Fibroblast of lung (primary cell): Measurements from ENCODE around the gene CNKSR3. TPM values are rescaled to one million over a fixed set of nuclear protein-coding genes. Genes with fewer than 3 reads are reported as not detected.

Source experiments
- DNase-seq, 2 donors: peaks; one replicate each; pipeline versions ENCODE4 v3.0.0 to v3.0.0-alpha.2; 2010; ENCODE audit warnings: low read depth in 2 of 2
- H2AFZ ChIP-seq: 2 replicates; pipeline ENCODE4 v1.5.1; 2012; ENCODE audit warnings: low read length, control low read depth, inconsistent platforms
- H3K27ac ChIP-seq: 2 replicates; pipeline ENCODE4 v1.5.1; 2011; ENCODE audit warnings: low read length, control low read depth; ENCODE audit not compliant: insufficient read depth
- H3K27me3 ChIP-seq: 2 replicates; pipeline ENCODE4 v1.5.1; 2011; ENCODE audit warnings: mild to moderate bottlenecking, low read length; ENCODE audit not compliant: control insufficient read depth, insufficient read depth
- H3K36me3 ChIP-seq: 2 replicates; pipeline ENCODE4 v1.5.1; 2011; ENCODE audit warnings: low read length; ENCODE audit not compliant: control insufficient read depth, insufficient read depth
- H3K4me1 ChIP-seq: 2 replicates; pipeline ENCODE4 v1.5.1; 2011; ENCODE audit warnings: low read length; ENCODE audit not compliant: control insufficient read depth, insufficient read depth; ENCODE audit errors: extremely low read depth
- H3K4me2 ChIP-seq: 2 replicates; pipeline ENCODE4 v1.5.1; 2011; ENCODE audit warnings: low read length, control low read depth; ENCODE audit not compliant: insufficient read depth; ENCODE audit errors: extremely low read depth
- H3K4me3 ChIP-seq, 4 experiments: fragments of 200-600 bp in 1 of 4; sonication (generic) in 1 of 4; replicated peaks in 1 of 4; 2 replicates each; pipeline ENCODE4 v1.5.1; 2011 to 2016; ENCODE audit warnings: low read length in 4 of 4, low read depth in 3 of 4, mild to moderate bottlenecking in 3 of 4, control low read depth in 2 of 4, inconsistent platforms in 1 of 4, mixed read lengths in 1 of 4; ENCODE audit not compliant: insufficient read depth in 1 of 4; ENCODE audit errors: control extremely low read depth in 1 of 4
- H3K79me2 ChIP-seq: 2 replicates; pipeline ENCODE4 v1.5.1; 2012; ENCODE audit warnings: mild to moderate bottlenecking, low read length, inconsistent platforms; ENCODE audit not compliant: control insufficient read depth, insufficient read depth
- H3K9ac ChIP-seq: 2 replicates; pipeline ENCODE4 v1.5.1; 2011; ENCODE audit warnings: mild to moderate bottlenecking, low read length, control low read depth; ENCODE audit not compliant: insufficient read depth
- H3K9me3 ChIP-seq: 2 replicates; pipeline ENCODE4 v1.5.1; 2012; ENCODE audit warnings: low read depth, low read length; ENCODE audit not compliant: control insufficient read depth, insufficient read depth
- H4K20me1 ChIP-seq: 2 replicates; pipeline ENCODE4 v1.5.1; 2011; ENCODE audit warnings: low read length; ENCODE audit not compliant: control insufficient read depth, insufficient read depth; ENCODE audit errors: extremely low read depth
- EZH2 ChIP-seq: IDR thresholded peaks from 2 replicates; pipeline ENCODE4 v1.5.1; 2012; ENCODE audit warnings: low read length, control low read depth, mild to moderate bottlenecking; ENCODE audit errors: missing control alignments
- polyA plus RNA-seq, 2 donors: library from polyadenylated mRNA; depleted of rRNA in 1 of 2; stranded (reverse) in 1 of 2; unstranded in 1 of 2; fragments of >200 nt; gene quantifications; 2 replicates each; pipeline ENCODE4 v1.2.1, GENCODE V29; 2011 to 2012; ENCODE audit warnings: missing spikeins in 1 of 2
- total RNA-seq: library from RNA; depleted of rRNA; stranded (reverse); fragments of >200 nt; gene quantifications from 2 replicates; pipeline ENCODE4 v1.2.1, GENCODE V29; 2014
- TF ChIP-seq, protein P1 (sequence below), 2 donors: IDR thresholded peaks in 1 of 2; conservative IDR thresholded peaks in 1 of 2; 1 replicate in 1 of 2; 2 replicates in 1 of 2; pipeline ENCODE4 v1.5.1; 2011 to 2012; ENCODE audit warnings: low read length in 2 of 2, control low read depth in 1 of 2, inconsistent platforms in 1 of 2, low read depth in 1 of 2, mild to moderate bottlenecking in 1 of 2

The CNKSR3 gene
- total and polyA plus RNA-seq, 2 donors (not counting 1 experiment from before 2014, with no cell fraction given): 5.5 to 14.0 TPM

DNA sequence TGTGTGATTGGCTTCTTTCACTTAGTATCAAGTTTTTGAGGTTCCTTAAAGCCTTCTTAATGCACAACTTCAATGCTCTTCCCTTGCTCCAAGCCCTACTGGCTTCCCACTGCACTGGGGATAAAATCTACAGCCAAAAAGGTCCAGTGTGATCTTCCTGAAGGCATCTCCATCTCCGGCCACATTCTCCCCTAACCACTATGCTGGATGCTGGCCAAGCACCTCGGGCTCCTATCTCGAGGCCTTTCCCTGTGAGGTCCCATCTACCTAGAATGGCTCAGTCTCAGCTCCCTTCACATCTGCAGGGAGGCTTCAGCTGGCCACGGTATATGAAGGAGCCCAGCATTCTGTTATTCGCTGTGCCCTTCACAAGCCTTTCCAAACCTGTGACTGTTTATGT, 48.1 kb downstream of the CNKSR3 start:
- no peak for DNase-seq
- Histone ChIP-seq H3K4me2 (no peak overlapping the region), H3K27me3 (no peaks in the 10 kb centered on the region), H3K4me3 (no peak overlapping the region), H3K27ac (no peak overlapping the region), H3K9ac (no peak overlapping the region), H4K20me1 (no peaks in the 10 kb centered on the region), H2AFZ (no peak overlapping the region), H3K4me1 (no peaks in the 10 kb centered on the region), H3K79me2 (peaks cover 7% of the 10 kb centered on the region), H3K9me3 (no peaks in the 10 kb centered on the region), H3K36me3 (no peaks in the 10 kb centered on the region)
- TF ChIP-seq EZH2: no peak
- TF ChIP-seq, protein P1, sequence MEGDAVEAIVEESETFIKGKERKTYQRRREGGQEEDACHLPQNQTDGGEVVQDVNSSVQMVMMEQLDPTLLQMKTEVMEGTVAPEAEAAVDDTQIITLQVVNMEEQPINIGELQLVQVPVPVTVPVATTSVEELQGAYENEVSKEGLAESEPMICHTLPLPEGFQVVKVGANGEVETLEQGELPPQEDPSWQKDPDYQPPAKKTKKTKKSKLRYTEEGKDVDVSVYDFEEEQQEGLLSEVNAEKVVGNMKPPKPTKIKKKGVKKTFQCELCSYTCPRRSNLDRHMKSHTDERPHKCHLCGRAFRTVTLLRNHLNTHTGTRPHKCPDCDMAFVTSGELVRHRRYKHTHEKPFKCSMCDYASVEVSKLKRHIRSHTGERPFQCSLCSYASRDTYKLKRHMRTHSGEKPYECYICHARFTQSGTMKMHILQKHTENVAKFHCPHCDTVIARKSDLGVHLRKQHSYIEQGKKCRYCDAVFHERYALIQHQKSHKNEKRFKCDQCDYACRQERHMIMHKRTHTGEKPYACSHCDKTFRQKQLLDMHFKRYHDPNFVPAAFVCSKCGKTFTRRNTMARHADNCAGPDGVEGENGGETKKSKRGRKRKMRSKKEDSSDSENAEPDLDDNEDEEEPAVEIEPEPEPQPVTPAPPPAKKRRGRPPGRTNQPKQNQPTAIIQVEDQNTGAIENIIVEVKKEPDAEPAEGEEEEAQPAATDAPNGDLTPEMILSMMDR (conservative IDR thresholded peaks at IDR 0.05 in 1 of 2, IDR thresholded peaks at IDR 0.05 in 1 of 2; ENCODE audit: low read depth in 1 of 2, low read length in 2 of 2): no peak

DNA sequence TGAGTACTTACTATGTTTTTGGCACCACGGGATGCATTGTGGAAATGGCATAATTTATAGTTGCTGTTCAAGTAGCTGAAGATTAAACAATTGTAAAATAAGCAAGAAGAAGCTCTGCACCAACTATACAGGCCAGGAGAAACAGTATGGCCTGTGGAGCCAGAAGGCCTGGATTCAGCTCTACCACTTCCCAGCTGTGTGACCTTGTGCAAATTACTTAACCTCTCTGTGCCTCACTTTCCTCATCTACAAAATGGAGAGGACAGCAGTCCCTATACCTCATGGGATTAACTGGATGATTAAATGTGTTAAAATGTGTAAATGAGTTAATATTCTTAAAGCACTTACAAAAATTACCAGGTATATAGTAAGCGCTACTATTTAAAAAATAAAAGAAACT, 49.1 kb downstream of the CNKSR3 start:
- TF ChIP-seq, protein P1 (conservative IDR thresholded peaks at IDR 0.05 in 1 of 2, IDR thresholded peaks at IDR 0.05 in 1 of 2; ENCODE audit: low read depth in 1 of 2, low read length in 2 of 2): no peak
- TF ChIP-seq EZH2: no peak
- no peaks in the 10 kb centered on the region for H3K36me3 ChIP-seq
- H3K4me1 ChIP-seq: no peaks in the 10 kb centered on the region
- H3K9ac ChIP-seq: no peak overlapping the region
- no peak overlapping the region for H2AFZ ChIP-seq
- H4K20me1 ChIP-seq: no peaks in the 10 kb centered on the region
- no peak overlapping the region for H3K4me2 ChIP-seq
- H3K4me3 ChIP-seq: no peak overlapping the region
- no peaks in the 10 kb centered on the region for H3K27me3 ChIP-seq
- no peak overlapping the region for H3K27ac ChIP-seq
- DNase-seq: no peak
- peaks cover 7% of the 10 kb centered on the region for H3K79me2 ChIP-seq
- H3K9me3 ChIP-seq: no peaks in the 10 kb centered on the region

DNA sequence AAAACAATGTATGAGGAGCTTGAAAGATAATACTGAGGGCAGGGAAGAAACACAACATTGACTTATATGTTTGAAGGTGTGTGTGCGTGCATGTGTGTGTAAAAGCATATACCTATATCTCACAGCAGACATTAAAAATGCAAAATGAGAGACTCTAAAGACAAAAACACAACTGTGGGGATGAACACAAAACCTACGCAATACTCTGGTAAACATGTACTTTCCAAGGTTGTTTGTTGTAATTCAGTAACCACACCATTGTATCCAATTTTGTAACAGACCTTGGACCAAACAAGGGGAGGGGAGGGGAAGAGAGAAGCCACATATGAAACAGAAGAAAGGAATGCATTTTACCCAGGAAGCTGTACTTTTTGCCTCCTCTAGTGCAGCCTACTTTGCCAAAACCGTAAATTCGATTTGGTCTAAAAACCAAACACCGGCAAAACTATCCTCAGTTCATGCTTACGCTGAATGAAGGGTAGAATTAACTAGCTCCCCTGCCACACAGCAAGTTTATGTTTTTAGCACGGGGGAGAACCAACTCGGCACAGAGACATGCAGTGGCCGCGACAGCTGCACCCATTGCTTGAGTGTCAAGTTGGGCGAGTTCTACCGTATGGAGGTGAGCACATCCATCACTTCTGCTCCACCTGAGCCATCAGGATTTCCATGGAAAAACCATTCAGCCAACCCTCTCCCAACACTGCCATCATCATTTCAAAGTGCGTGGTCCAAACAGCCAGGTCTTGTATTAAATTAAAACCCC, 50.0 kb downstream of the CNKSR3 start:
- no peak overlapping the region for H3K27ac ChIP-seq
- no peak overlapping the region for H3K9ac ChIP-seq
- TF ChIP-seq EZH2: no peak
- TF ChIP-seq, protein P1 (conservative IDR thresholded peaks at IDR 0.05 in 1 of 2, IDR thresholded peaks at IDR 0.05 in 1 of 2; ENCODE audit: low read depth in 1 of 2, low read length in 2 of 2): no peak
- H3K79me2 ChIP-seq: peaks cover 7% of the 10 kb centered on the region
- no peak overlapping the region for H2AFZ ChIP-seq
- no peaks in the 10 kb centered on the region for H3K4me1 ChIP-seq
- H3K36me3 ChIP-seq: no peaks in the 10 kb centered on the region
- H3K27me3 ChIP-seq: no peaks in the 10 kb centered on the region
- no peaks in the 10 kb centered on the region for H4K20me1 ChIP-seq
- no peak overlapping the region for H3K4me3 ChIP-seq
- H3K4me2 ChIP-seq: no peak overlapping the region
- DNase-seq: peak; percentile 55 to 80
- H3K9me3 ChIP-seq: no peaks in the 10 kb centered on the region
